HG03095 (cell line): ENCODE measurements around the gene SPINK2.
A peak's percentile ranks its signal among the peaks of the same experiment; 100 is the strongest.

Source experiments
- ATAC-seq: cut with Tn5 transposase; IDR thresholded peaks from one replicate; pipeline ENCODE4 v1.9.1; 2021; ENCODE audit warnings: moderate library complexity; ENCODE audit not compliant: unreplicated experiment

SPINK2 gene

DNA sequence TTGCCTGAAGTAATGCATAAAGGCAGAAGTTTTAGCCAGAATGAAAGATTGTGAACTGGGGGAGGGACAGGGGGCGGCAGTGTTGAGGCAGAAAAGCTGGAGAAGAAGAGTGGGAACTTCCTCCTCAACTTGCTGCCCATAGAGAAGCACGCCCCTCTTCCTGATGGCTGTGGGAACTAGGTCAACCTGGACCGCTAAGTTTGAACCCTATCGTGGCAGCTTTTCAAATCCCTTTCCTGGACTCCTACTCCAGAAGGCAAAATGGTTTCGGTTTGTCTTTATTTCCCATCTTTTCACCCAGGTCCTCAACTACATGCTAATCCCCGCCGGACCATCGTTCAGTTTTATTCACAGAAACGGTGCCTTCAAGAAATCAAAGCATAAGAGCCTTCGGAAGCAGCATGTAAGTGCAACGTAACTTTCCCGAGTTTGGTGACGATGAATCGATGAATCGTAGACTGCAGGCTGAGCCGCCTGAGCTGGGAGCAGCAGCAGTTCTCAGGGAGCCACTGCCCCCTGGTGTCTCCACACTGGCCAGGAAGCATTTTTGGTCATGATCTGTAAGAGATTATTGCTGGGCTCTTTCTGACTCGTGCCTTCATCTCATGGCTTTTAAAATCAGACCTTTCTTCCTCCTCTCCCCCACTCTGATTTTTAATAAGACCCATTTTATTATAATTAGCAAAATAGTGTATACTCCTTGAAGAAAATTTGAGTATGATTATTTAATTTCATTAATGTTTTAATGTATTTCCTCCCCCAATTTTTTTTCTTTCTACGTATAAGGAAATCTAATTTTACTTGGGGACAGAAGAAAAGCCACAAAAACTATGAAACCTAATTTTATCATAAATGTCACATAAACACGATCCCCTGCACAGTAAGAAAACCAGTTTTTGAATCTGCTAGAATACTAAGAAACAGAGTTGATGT, 21.4 kb downstream of the SPINK2 start:
- peak; percentile 97 for ATAC-seq

DNA sequence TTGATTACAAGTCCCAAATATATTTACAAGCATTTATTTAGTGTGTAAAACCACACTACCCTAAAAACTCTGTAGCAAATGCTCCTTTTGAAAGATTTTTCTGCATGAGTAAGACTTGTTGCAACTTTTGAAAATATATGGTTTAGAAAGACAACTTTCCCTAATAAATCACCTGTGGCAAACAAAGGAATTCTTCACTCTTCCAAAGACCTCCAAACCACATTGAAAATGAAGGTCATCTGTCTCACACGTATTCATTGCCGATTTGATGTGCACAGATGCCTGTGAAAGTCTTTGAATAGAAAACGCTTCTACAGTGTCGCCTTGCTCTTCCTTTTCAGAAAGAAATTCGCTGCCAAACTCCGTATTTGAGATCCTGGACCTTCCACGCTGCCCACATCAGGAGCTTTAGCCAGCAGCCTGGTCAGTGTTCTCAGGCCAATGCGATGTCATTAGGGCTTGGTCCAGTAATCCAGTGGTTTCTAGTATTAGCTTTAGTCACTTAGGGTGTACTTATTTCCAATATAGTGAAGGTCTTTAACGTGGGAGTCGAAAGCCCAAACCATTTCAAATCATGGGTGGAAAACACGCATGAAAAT, 22.2 kb downstream of the SPINK2 start:
- ATAC-seq, result no peak

DNA sequence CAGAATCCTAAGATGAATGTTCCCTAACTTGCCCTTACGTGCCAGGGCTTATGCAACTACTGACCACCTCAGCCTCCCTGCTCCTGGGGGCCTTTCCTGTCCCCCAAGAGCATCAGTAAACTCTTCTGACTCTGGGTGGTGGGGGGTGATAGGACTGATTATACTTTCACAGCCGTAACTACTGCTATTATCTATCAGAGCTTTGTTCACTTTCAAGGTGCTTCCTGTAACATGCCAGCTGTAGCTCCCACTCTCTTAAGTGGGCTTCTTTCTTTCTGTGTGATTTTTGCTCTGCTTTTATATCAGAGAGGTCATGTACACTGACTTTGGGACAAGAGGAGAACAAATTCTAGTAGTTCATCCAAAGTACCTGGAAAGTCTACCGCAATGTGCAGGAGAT, 25.3 kb downstream of the SPINK2 start:
- no peak for ATAC-seq

DNA sequence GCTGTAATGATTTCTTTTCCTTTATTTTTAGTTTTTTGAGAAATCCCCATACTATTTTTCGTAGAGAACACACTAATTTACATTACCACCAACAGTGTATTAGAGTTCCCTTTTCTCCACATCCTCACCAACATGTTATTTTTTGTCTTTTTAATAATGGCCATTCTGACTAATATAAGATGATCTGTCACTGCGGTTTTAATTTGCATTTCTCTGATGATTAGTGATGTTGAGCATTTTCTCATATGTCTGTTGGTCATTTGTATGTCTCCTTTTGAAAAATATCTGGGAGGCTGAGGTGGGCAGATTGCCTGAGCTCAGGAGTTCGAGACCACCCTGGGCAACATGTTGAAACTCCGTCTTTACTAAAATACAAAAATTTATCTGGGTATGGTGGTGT, 30.2 kb downstream of the SPINK2 start:
- no peak for ATAC-seq

DNA sequence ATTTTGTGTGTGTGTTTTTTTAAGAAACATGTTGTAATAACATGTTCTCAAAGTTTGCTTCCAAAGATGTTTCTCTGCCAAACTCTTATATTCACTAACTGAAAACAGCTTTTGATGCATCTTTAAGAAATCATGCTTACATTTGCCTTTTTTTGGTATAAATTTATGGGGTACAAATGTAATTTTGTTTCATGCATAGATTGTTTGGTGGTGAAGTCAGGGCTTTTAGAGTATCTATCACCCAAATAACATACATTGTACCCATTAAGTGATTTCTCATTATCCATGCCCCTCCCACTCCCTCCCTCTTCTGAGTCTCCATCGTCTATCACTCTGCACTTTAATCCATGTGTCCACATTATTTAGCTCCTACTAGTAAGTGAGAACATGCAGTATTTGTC, 30.8 kb downstream of the SPINK2 start:
- ATAC-seq, result no peak

DNA sequence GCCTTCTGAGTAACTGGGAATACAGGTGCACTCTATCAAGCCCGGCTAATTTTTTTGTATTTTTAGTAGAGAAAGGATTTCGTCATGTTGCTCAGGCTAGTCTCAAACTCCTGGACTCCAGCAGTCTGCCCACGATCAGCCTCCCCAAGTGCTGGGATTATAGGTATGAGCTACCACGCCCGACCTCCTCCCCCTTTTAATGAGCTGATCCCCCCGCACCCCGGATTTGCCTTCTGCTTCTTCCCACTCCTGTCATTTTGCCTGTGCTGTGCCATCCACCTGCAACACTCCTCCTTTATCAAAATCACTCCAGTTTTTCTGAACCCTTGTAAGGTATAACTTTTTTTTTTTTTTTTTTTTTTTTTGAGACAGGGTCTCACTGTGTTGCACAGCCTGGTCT, 33.4 kb downstream of the SPINK2 start:
- ATAC-seq, result no peak

DNA sequence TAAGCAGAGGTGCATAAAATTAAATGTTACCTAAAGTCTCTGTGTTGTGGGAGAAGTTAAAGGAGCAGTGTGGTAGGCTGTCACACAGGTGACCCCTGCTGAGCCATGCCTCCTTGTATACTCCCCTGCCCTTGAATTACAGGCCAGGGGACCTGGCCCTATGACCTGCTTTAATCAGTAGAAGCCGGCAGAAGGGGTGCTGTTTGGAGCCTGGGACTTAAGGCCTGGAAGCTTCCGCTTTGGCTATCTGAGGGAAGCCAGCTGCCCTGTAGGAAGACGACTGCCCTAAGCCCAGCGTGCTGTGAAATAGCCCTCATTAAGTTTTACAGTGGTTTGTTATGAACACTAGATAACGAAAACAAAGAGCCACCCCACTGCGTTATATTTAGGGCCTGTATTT, 34.1 kb downstream of the SPINK2 start:
- ATAC-seq, result no peak

DNA sequence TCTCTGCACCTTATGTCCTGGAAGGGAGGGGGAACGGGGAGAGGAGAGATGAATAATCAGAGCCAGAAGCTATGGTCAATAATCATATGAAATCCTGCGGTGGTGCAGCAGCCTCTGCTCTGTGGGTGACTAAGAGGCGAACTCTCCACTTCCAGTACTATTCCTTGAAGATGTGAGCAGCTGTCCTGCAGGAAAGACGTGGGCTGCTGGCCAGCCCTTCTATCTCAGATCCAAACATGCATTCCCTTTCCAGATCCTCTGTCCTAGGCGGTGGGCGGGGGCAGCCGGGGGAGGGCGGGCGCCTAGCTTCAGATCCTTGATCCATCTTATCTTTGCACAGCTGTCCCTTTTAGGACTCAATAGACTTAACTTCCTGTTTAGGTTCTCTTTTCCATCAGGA, 34.5 kb downstream of the SPINK2 start:
- ATAC-seq, result no peak

DNA sequence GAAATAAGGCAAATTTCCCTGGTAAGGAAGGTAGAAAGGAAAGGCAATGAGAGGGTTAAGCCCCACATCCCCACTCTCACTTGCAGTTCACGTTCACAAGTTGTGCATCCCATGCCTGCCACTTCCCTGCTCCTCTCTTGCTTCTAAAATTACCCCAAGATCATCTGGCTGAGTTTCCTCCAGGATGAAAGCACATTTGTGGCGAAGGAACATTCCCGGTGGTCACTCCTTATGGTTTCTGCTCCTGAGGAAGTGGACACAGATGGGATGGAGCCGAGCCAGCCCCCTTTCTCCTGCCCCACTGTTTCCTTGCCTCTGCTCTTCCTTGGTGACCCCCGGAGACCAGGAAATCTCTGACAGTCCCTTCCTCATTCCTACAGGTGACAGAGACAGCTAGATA, 37.5 kb downstream of the SPINK2 start:
- ATAC-seq, result no peak

DNA sequence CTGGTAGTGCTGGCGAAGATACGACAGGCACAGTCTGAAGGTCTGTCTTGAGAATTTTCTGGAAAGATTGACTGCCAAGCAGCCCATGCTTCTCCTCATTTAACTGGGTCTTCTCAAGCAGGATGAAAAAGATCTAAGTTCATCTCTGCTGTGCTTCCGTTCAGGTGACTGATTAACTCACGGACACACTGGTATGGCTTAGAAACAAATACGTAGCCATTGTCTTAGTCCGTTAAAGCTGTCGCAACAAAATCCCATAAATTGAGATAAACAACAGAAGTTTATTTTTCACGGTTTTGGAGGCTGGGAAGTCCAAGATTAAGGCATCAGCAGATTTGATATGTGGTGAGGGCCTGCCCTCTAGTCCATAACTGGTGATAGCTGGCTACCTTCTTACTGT, 39.5 kb downstream of the SPINK2 start:
- ATAC-seq, result no peak

DNA sequence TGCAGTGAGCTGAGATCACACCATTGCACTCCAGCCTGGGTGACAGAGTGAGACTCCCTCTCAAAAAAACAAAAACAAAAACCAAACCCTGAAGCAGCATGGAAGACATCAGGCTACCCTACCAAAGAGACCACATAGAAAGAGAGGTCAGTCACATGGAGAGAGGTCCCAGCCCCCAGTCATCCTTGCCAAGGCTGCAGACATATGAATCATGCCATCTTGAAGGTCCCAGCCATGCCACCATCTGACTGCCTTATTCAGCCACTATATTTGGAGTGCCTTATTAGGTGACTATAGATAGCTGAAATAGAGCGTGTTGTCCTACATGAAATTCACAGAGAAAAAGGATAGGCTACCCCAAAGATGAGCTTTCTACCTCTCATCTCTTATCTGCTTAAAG, 48.2 kb downstream of the SPINK2 start:
- no peak for ATAC-seq

DNA sequence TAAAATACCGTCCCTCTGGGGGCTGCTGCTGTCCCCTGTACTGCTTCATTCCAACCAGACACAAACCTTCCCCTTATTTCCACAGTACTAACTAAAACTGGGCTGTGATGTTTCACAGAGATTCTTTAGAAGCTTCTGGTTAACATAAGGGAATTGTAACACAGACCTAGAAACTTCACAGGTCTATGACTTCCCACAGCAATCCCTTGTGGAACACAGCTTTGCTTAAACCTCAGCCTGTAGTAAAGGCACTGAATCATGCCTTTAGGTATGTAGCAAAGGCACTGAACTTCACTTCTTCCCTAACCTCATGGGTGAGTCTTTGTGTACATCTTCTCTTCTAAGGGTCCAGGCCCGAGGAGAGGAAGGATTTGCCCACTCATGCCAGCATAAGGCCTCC, 49.4 kb downstream of the SPINK2 start:
- ATAC-seq, result no peak

DNA sequence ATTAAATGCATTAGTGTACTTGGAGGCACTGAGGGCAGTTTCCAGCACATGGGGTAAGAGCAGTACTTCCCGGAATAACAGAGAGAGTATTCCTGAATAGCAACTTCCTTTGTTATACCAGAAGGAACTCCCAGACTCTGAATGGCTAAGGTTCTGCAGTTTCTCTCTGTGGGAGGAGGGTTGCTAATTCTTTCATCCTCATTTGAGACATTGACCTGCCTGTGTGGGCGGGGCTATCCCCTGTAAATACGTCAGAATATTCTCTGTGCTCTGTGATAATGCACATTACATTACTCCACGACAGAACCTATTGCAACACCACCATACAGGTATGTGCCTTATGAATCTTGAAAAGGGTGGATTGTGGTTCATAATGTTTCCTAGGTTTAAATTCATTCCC, 52.7 kb downstream of the SPINK2 start:
- ATAC-seq, result no peak

DNA sequence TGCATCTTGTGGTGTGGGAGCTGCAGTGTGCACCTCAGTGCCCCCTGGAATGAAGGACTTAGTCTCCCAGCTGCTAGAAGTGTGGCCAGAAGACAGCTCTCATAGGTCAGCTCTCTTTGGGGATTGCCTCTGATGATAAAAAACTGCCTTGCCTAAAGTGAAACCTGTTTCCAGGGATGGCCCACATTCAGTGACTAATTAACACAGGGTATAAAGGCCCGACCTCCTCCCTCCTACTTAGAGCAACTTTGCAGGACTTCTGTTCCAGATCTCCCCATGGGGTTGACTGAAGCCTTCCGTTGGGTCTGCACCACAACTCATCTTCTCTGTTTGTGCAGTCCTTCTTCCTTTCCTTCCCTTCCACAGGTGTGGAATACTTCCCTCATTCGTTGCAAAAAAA, 53.2 kb downstream of the SPINK2 start:
- no peak for ATAC-seq

DNA sequence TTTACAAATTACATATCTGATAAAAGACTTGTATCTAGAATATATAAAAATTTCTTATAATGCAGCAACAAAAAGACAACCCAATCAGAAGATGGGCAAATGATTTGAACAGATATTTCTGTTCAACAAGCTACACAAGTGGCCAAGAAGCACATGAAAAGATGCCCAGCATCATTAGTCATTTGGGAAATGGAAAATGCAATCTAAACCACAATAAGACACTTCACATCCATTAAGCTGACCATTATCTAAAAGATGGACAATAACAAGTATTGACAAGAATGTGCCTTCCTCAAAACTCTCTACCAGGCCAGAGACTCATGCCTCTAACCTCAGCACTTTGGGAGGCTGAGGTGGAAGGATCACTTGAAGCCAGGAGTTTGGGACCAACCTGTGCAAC, 53.9 kb downstream of the SPINK2 start:
- ATAC-seq, result no peak

DNA sequence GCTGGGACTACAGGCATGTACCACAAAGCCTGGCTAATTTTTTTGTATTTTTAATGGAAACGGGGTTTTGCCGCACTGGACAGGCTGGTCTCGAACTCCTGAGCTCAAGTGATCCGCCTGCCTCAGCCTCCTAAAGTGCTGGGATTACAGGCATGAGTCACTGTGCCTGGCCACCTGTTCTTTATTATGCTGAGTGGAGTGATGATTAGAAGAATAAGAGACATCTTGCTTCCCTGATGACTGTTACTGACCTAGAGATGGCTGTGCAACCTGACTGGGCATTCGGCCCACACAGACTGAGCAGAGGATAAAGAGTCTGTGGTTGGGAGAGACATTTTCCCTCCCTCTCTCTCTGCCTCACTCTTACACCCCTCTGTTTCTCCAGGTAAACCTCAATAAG, 56.7 kb downstream of the SPINK2 start:
- ATAC-seq, result no peak

DNA sequence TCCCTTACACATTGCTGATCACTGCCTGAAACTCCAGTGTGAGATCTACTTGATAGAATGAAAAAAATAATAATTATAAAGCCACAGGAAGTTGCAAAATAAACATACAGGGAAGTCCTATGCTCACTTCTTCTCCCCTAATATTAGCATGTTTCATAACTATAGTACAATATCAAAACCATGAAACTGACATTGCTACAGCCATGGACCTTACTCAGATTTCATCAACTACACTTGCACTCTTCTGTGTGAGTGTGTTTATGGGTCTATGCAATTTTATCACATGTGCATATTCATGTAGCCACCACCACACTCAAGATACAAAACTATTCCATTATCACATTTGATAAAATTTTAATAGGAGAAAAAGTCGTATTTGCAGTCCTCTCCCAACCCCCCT, 57.3 kb downstream of the SPINK2 start:
- ATAC-seq, result no peak

DNA sequence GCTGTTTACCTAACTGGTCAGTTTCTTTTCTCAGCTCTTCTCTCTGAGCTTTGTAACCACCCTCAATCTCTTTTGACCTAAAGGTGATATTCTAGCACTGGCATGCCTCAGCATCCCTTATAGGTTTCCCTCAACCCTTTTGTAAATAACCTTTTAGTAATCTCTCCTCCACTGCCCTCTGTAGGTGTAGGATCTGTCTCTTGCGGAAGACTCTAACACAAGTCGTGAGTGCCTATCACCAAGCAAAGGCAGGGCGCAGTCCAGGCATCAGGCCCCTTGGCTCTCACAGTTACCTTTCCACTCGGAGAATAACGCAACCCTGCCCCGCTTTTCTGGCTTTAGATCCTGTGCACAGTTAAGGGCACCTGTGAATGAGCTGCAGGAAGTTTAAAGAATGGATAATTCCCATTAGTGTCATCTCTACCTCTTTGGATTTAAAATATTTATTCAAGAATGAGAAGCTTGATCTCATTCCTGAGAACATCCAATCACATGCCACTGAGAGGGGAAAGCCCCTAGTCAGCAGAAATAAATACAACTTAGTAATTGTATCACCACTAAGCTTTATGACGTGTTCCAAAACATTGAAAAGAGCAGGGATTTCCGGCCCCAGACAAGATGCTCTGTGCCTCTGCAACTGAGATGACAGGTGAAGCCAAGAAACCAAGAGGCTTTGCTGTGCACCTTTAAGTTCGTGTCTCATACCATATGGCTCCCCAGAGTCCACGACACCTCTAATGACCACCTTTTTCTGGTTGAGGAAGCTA, 58.8 kb downstream of the SPINK2 start:
- ATAC-seq, result no peak

DNA sequence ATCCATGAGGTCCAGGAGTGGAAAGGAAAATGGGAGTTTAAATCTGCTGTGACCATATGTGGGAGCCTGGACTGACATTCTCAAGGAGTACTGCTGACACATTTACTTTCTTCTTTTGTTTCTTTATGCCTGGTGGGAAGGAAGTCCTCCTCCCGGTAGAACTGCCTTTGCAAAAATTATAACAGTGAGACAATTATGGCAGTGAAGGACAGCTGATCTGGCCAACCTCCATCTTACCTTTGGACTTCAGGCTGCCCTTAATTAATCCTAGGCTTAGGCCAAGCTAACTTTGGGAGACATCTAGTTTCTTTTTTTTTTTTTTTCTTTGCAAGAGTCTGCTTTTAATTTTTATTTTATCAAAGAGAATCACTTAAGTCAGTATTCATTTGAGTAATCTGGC, 61.3 kb downstream of the SPINK2 start:
- no peak for ATAC-seq
